NCI-H146 treated with DMSO at 0.1 percent for 48 hours (cell line): ENCODE measurements around the gene PAAF1.

Experiments used
- DNase-seq: peaks from one replicate; lab custom pipeline; 2025; ENCODE audit not compliant: unreplicated experiment; lab: John Stamatoyannopoulos, UW

PAAF1 gene

GRCh38 chr11:73971175-73971719 lies 94.4 kb downstream of the PAAF1 start:
- no peak for DNase-seq

- DNase-seq: no peak
Measured at GRCh38 chr11:73972187-73972586, 95.4 kb downstream of the PAAF1 start.

GRCh38 chr11:73972620-73973449 lies 96.0 kb downstream of the PAAF1 start:
- DNase-seq: no peak

- DNase-seq: no peak
Measured at GRCh38 chr11:73974604-73975478, 98.0 kb downstream of the PAAF1 start.

GRCh38 chr11:73975479-73975757 lies 98.6 kb downstream of the PAAF1 start:
- no peak for DNase-seq

GRCh38 chr11:73976451-73977151 lies 99.8 kb downstream of the PAAF1 start:
- DNase-seq: no peak

- DNase-seq: no peak
Measured at GRCh38 chr11:73977856-73978519, 101.2 kb downstream of the PAAF1 start.

GRCh38 chr11:73978576-73979086 lies 101.8 kb downstream of the PAAF1 start:
- DNase-seq: no peak

GRCh38 chr11:73980001-73980961 lies 103.5 kb downstream of the PAAF1 start:
- peak; percentile 92 for DNase-seq
